ENCODE data around the gene ZNF862. TPM values are rescaled to one million over a fixed set of nuclear protein-coding genes. Genes with fewer than 3 reads are reported as not detected.

ZNF862 gene
- total and polyA plus RNA-seq, 10 of the 15 experiments (the other 5 are each of a cell fraction or from before 2014, with no cell fraction given), result 0.49 to 7.7 (median 3.5) TPM

DNA sequence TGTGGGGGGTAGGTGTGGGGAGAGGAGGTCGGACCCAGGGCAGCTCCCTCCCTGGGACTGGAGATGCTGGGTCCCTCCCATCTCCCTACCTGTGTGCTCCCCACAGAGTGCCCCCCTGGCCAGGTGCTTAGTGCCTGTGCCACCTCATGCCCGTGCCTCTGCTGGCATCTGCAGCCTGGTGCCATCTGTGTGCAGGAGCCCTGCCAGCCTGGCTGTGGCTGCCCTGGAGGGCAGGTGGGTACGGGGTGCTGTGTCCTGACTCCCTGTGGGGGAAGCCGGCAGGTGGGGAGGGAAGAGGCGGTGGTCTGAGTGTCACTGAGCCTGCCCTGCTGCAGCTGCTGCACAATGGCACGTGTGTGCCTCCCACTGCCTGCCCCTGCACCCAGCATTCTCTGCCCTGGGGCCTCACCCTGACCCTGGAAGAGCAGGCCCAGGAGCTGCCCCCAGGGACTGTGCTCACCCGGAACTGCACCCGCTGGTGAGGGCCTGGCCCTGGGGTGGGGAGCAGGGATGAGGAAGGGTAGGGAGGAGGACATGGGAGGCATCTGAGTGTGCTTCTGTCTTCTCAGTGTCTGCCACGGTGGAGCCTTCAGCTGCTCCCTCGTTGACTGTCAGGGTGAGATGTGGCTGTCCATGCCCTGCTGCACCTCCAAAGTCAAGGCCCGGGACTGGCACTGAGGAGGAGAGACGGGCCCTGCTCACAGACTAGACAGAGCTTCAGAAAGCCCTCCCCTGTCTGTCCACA is 11.7 kb upstream of the ZNF862 start (continued):
- TF ChIP-seq CREB1 (IDR thresholded peaks at IDR 0.05; ENCODE audit: low read depth), result no peak
- TF ChIP-seq FOS (IDR thresholded peaks at IDR 0.05; ENCODE audit: borderline replicate concordance, extremely low read depth, insufficient read length), result no peak
- TF ChIP-seq CREM (IDR thresholded peaks at IDR 0.05; ENCODE audit: low read depth), result no peak
- TF ChIP-seq HCFC1 (IDR thresholded peaks at IDR 0.05; ENCODE audit: low read length), result no peak
- TF ChIP-seq MTA3 (IDR thresholded peaks at IDR 0.05; ENCODE audit: borderline replicate concordance, low read length), result no peak

DNA sequence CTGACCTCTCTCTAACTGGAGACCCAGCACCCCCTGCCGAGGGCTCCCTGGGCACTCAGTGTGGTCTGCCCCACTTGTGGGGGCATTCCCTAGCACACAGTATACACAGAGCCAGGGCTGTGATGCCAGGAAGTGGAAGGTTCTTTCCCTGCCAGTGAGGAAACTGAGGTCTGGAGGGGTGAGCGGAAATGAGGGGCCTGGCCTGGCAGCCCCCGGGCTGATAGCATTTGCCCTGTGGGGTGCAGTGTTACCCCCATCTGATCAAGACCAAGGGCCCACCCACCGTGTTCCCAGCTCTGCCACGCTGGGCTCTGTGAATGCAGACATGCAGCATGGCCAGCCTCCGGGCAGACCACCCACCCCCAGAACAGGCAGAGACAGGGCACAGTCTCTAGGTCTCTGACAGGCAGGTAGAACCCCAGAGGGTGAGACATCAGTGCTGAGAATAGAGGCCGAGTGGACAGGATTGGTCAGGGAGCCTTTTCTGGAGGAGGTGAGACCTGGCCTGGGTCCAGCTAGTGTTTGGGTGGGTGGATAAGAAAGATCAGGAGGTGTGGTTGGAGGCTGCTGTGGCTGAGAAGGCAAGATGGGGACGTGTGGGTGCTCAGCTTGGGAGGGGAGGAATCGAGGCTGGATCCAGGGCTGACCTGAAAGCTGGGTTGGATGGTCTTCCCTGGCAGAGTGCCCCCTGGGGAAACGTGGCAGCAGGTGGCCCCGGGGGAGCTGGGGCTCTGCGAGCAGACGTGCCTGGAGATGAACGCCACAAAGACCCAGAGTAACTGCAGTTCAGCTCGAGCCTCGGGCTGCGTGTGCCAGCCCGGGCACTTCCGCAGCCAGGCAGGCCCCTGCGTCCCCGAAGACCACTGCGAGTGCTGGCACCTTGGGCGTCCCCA is 10.8 kb upstream of the ZNF862 start:
- H3K27me3 ChIP-seq (replicated peaks in 1 of 2; ENCODE audit: control insufficient read depth in 2 of 2, insufficient read depth in 2 of 2, low read length in 1 of 2), result 0 out of 4 replicates have a peak, but pooled peaks cover 0 to 2% of the 10 kb centered on the region in 2 experiments
- DNase-seq (ENCODE audit: low read depth, low spot score) (no peak), ATAC-seq (peak; percentile 37), FAIRE-seq (no peak)
- no peak overlapping the region for H3K9ac ChIP-seq (ENCODE audit: control insufficient read depth, insufficient read depth, low read length)
- H3K9me3 ChIP-seq (replicated peaks; ENCODE audit: control insufficient read depth, insufficient read depth, low read length), result no peaks in the 10 kb centered on the region
- SMC1A ChIA-PET (ENCODE audit: uncharacterized antibody, unreplicated experiment), result no interaction called here
- no peaks in the 10 kb centered on the region for H4K20me1 ChIP-seq (ENCODE audit: control insufficient read depth, insufficient read depth)
- no peaks in the 10 kb centered on the region for H3K36me3 ChIP-seq (ENCODE audit: control insufficient read depth in 2 of 2, insufficient read depth in 2 of 2, low read length in 1 of 2)
- RAD21 ChIA-PET (ENCODE audit: unreplicated experiment), result no interaction called here
- no TSS peak for BruUV-seq (replicated peaks)
- no peak overlapping the region for H3K4me3 ChIP-seq
- H3K79me2 ChIP-seq (ENCODE audit: control insufficient read depth, insufficient read depth, low read length), result no peaks in the 10 kb centered on the region
- WGBS (ENCODE audit: insufficient coverage, insufficient replicate concordance, low lambda C conversion rate, missing lambda C conversion rate), result 29% methylated on average over 23 of the region's 23 CpGs
- no peaks in the 10 kb centered on the region for H3K4me1 ChIP-seq (ENCODE audit: control insufficient read depth, insufficient read depth, low read length)
- CTCF ChIA-PET, result no interaction called here
- H3K4me2 ChIP-seq (ENCODE audit: control insufficient read depth, insufficient read depth), result no peak overlapping the region
- in situ Hi-C loops (cut with MboI) (no loop called here), intact Hi-C loops (cut with micrococcal nuclease; ENCODE audit: unreplicated experiment) (no loop called here)
- no peak overlapping the region for H3K27ac ChIP-seq (ENCODE audit: control insufficient read depth, insufficient read depth)
- H2AFZ ChIP-seq (ENCODE audit: control insufficient read depth, low read depth, low read length), result no peak overlapping the region
- POLR2A ChIA-PET, result no interaction called here
- TF ChIP-seq HSF1 (IDR thresholded peaks at IDR 0.05; ENCODE audit: low read depth, low read length) (no peak), ZBTB33 (IDR thresholded peaks at IDR 0.05) (no peak), TBL1XR1 (IDR thresholded peaks at IDR 0.05; ENCODE audit: low read depth, low read length) (no peak)
- TF ChIP-seq, protein P1, sequence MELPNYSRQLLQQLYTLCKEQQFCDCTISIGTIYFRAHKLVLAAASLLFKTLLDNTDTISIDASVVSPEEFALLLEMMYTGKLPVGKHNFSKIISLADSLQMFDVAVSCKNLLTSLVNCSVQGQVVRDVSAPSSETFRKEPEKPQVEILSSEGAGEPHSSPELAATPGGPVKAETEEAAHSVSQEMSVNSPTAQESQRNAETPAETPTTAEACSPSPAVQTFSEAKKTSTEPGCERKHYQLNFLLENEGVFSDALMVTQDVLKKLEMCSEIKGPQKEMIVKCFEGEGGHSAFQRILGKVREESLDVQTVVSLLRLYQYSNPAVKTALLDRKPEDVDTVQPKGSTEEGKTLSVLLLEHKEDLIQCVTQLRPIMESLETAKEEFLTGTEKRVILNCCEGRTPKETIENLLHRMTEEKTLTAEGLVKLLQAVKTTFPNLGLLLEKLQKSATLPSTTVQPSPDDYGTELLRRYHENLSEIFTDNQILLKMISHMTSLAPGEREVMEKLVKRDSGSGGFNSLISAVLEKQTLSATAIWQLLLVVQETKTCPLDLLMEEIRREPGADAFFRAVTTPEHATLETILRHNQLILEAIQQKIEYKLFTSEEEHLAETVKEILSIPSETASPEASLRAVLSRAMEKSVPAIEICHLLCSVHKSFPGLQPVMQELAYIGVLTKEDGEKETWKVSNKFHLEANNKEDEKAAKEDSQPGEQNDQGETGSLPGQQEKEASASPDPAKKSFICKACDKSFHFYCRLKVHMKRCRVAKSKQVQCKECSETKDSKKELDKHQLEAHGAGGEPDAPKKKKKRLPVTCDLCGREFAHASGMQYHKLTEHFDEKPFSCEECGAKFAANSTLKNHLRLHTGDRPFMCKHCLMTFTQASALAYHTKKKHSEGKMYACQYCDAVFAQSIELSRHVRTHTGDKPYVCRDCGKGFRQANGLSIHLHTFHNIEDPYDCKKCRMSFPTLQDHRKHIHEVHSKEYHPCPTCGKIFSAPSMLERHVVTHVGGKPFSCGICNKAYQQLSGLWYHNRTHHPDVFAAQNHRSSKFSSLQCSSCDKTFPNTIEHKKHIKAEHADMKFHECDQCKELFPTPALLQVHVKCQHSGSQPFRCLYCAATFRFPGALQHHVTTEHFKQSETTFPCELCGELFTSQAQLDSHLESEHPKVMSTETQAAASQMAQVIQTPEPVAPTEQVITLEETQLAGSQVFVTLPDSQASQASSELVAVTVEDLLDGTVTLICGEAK (IDR thresholded peaks at IDR 0.05; ENCODE audit: borderline replicate concordance), result no peak

Measured in GM12878 (cell line).